ENCODE data around the gene RDH13. TPM values are rescaled to one million over a fixed set of nuclear protein-coding genes. Genes with fewer than 3 reads are reported as not detected.

RDH13 gene
- total and polyA plus RNA-seq, 2 donors (not counting 1 experiment from before 2014, with no cell fraction given) = 2.7 to 6.9 TPM

DNA sequence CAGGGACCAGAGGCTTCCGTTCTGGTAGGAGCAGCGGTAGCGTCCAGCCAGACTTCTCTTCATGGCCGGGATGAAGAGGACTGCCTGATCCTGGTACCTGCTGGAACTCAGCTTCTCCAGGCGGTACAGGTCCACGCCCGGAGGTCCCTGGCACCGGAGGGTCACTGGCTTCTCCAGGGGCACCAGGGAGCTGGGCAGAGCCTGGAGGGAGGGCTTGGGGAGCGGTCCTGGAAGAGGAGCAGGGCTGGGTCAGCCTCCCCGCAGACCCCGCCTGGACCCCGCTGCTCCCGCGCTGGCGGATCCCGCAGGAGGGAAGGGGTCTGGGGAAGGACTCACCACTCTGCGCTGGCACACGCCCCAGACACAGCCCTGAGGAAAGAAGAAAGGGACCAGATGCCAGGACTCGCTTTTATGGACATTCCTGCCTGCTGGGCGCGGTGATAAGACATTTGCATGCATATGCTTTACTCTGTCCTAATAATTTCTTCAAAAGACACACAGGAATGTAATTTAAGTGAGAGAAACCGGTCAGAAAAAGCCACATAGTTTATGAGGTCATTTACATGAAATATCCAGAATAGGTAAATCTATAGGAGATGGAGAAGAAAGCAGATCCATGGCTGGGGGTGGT is 30.7 kb downstream of the RDH13 start:
- Histone ChIP-seq H3K9me3 (ENCODE audit: control insufficient read depth, insufficient read depth, low read depth, low read length) (no peaks in the 10 kb centered on the region), H3K4me3 (replicated peaks in 1 of 4; ENCODE audit: control extremely low read depth in 1 of 4, insufficient read depth in 1 of 4, low read depth in 3 of 4, low read length in 4 of 4) (no peak overlapping the region), H3K4me1 (ENCODE audit: control insufficient read depth, extremely low read depth, insufficient read depth, low read length) (no peaks in the 10 kb centered on the region), H3K36me3 (ENCODE audit: control insufficient read depth, insufficient read depth, low read length) (no peaks in the 10 kb centered on the region), H3K4me2 (ENCODE audit: extremely low read depth, insufficient read depth, low read length) (no peak overlapping the region), H2AFZ (ENCODE audit: low read length) (no peak overlapping the region), H3K79me2 (ENCODE audit: control insufficient read depth, insufficient read depth, low read length) (no peaks in the 10 kb centered on the region), H3K27ac (ENCODE audit: insufficient read depth, low read length) (no peak overlapping the region), H3K27me3 (ENCODE audit: control insufficient read depth, insufficient read depth, low read length) (no peaks in the 10 kb centered on the region), H4K20me1 (ENCODE audit: control insufficient read depth, extremely low read depth, insufficient read depth, low read length) (no peaks in the 10 kb centered on the region), H3K9ac (ENCODE audit: insufficient read depth, low read length) (no peak overlapping the region)
- DNase-seq (ENCODE audit: low read depth in 2 of 2) = no peak
- TF ChIP-seq, protein P1, sequence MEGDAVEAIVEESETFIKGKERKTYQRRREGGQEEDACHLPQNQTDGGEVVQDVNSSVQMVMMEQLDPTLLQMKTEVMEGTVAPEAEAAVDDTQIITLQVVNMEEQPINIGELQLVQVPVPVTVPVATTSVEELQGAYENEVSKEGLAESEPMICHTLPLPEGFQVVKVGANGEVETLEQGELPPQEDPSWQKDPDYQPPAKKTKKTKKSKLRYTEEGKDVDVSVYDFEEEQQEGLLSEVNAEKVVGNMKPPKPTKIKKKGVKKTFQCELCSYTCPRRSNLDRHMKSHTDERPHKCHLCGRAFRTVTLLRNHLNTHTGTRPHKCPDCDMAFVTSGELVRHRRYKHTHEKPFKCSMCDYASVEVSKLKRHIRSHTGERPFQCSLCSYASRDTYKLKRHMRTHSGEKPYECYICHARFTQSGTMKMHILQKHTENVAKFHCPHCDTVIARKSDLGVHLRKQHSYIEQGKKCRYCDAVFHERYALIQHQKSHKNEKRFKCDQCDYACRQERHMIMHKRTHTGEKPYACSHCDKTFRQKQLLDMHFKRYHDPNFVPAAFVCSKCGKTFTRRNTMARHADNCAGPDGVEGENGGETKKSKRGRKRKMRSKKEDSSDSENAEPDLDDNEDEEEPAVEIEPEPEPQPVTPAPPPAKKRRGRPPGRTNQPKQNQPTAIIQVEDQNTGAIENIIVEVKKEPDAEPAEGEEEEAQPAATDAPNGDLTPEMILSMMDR (conservative IDR thresholded peaks at IDR 0.05 in 1 of 2, IDR thresholded peaks at IDR 0.05 in 1 of 2; ENCODE audit: low read depth in 1 of 2, low read length in 2 of 2) = no peak
- TF ChIP-seq EZH2 (IDR thresholded peaks at IDR 0.05; ENCODE audit: low read length, missing control alignments) = no peak

DNA sequence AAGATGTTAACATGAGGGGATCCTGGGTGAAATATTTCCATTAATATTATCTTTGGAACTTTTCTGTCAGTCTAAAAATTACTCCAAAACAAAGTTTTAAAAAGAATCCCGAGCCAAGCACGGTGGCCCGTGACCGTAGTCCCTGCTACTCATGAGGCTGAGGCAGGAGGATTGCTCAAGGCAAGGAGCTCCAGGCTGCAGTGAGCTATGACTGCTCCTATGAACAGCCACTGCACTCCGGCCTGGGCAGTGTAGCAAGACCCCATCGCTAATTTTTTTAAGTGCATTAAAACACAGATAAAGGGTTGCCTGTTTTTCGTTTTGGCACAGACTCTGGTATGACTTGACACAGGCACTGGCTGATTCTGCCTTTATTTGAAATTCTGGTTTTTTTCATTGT is 31.8 kb downstream of the RDH13 start:
- no peak overlapping the region for H3K4me3 ChIP-seq (replicated peaks in 1 of 4; ENCODE audit: control extremely low read depth in 1 of 4, insufficient read depth in 1 of 4, low read depth in 3 of 4, low read length in 4 of 4)

DNA sequence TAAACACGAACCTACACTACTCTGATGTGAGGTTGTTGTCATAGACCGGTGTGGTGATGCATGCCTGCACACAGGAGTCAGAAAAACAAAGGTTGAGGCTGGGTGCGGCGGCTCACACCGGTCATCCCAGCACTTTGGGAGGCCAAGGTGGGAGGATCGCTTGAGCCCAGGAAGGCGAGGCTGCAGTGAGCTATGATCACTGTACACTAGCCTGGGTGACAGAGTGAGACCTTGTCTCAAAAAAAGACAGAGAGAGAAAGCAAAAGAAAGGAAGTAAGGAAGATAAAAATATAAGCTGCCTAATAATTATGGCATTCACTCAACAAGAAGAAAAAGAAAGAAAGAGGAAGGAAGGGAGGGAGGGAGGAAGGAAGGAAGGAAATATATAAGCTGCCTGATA is 34.2 kb downstream of the RDH13 start:
- TF ChIP-seq, protein P1 (conservative IDR thresholded peaks at IDR 0.05 in 1 of 2, IDR thresholded peaks at IDR 0.05 in 1 of 2; ENCODE audit: low read depth in 1 of 2, low read length in 2 of 2) = no peak
- no peak for TF ChIP-seq EZH2 (IDR thresholded peaks at IDR 0.05; ENCODE audit: low read length, missing control alignments)
- no peak for DNase-seq (ENCODE audit: low read depth in 2 of 2)
- H3K9ac ChIP-seq (ENCODE audit: insufficient read depth, low read length) = no peak overlapping the region
- no peak overlapping the region for H3K4me2 ChIP-seq (ENCODE audit: extremely low read depth, insufficient read depth, low read length)
- no peaks in the 10 kb centered on the region for H3K4me1 ChIP-seq (ENCODE audit: control insufficient read depth, extremely low read depth, insufficient read depth, low read length)
- no peaks in the 10 kb centered on the region for H3K27me3 ChIP-seq (ENCODE audit: control insufficient read depth, insufficient read depth, low read length)
- H3K27ac ChIP-seq (ENCODE audit: insufficient read depth, low read length) = no peak overlapping the region
- no peak overlapping the region for H3K4me3 ChIP-seq (replicated peaks in 1 of 4; ENCODE audit: control extremely low read depth in 1 of 4, insufficient read depth in 1 of 4, low read depth in 3 of 4, low read length in 4 of 4)
- H3K79me2 ChIP-seq (ENCODE audit: control insufficient read depth, insufficient read depth, low read length) = no peaks in the 10 kb centered on the region
- no peak overlapping the region for H2AFZ ChIP-seq (ENCODE audit: low read length)
- H4K20me1 ChIP-seq (ENCODE audit: control insufficient read depth, extremely low read depth, insufficient read depth, low read length) = no peaks in the 10 kb centered on the region
- H3K36me3 ChIP-seq (ENCODE audit: control insufficient read depth, insufficient read depth, low read length) = no peaks in the 10 kb centered on the region
- H3K9me3 ChIP-seq (ENCODE audit: control insufficient read depth, insufficient read depth, low read depth, low read length) = no peaks in the 10 kb centered on the region

More for the DNA sequence above, 31.8 kb downstream of the RDH13 start:
- Histone ChIP-seq H3K27me3 (ENCODE audit: control insufficient read depth, insufficient read depth, low read length) (no peaks in the 10 kb centered on the region), H4K20me1 (ENCODE audit: control insufficient read depth, extremely low read depth, insufficient read depth, low read length) (no peaks in the 10 kb centered on the region), H3K9ac (ENCODE audit: insufficient read depth, low read length) (no peak overlapping the region), H3K9me3 (ENCODE audit: control insufficient read depth, insufficient read depth, low read depth, low read length) (no peaks in the 10 kb centered on the region), H2AFZ (ENCODE audit: low read length) (no peak overlapping the region), H3K4me2 (ENCODE audit: extremely low read depth, insufficient read depth, low read length) (no peak overlapping the region), H3K4me1 (ENCODE audit: control insufficient read depth, extremely low read depth, insufficient read depth, low read length) (no peaks in the 10 kb centered on the region), H3K27ac (ENCODE audit: insufficient read depth, low read length) (no peak overlapping the region), H3K36me3 (ENCODE audit: control insufficient read depth, insufficient read depth, low read length) (no peaks in the 10 kb centered on the region), H3K79me2 (ENCODE audit: control insufficient read depth, insufficient read depth, low read length) (no peaks in the 10 kb centered on the region)
- TF ChIP-seq, protein P1 (conservative IDR thresholded peaks at IDR 0.05 in 1 of 2, IDR thresholded peaks at IDR 0.05 in 1 of 2; ENCODE audit: low read depth in 1 of 2, low read length in 2 of 2) = no peak
- no peak for TF ChIP-seq EZH2 (IDR thresholded peaks at IDR 0.05; ENCODE audit: low read length, missing control alignments)
- DNase-seq (ENCODE audit: low read depth in 2 of 2) = no peak

All from fibroblast of lung (primary cell).